Measurements from ENCODE around the gene OS9.
"Not testable (repeated sequence)": the region's sequence is repeated elsewhere in the genome, so short reads cannot be mapped to it uniquely, and the experiment has no call there.

The OS9 gene

GRCh38 chr12:57694459-57695019 lies 607 bp downstream of the OS9 start:
- no peak for DNase-seq (ENCODE audit: low spot score)

GRCh38 chr12:57695770-57696432 lies 2.0 kb downstream of the OS9 start:
- no peak for DNase-seq (ENCODE audit: low spot score)

GRCh38 chr12:57697076-57697475 lies 3.1 kb downstream of the OS9 start:
- DNase-seq (ENCODE audit: low spot score), result no peak

GRCh38 chr12:57698414-57698813 lies 4.5 kb downstream of the OS9 start:
- no peak for DNase-seq (ENCODE audit: low spot score)

GRCh38 chr12:57700317-57700716 lies 6.4 kb downstream of the OS9 start:
- DNase-seq (ENCODE audit: low spot score), result no peak

GRCh38 chr12:57707250-57707649 lies 13.3 kb downstream of the OS9 start:
- no peak for DNase-seq (ENCODE audit: low spot score)

- no peak for DNase-seq (ENCODE audit: low spot score)
Observed at GRCh38 chr12:57708296-57708695, 14.4 kb downstream of the OS9 start.

- DNase-seq (ENCODE audit: low spot score), result no peak
Observed at GRCh38 chr12:57712701-57713100, 18.8 kb downstream of the OS9 start.

- DNase-seq (ENCODE audit: low spot score), result no peak
Observed at GRCh38 chr12:57713209-57713608, 19.3 kb downstream of the OS9 start.

- DNase-seq (ENCODE audit: low spot score), result not testable (repeated sequence)
Observed at GRCh38 chr12:57715036-57715748, 21.3 kb downstream of the OS9 start.

GRCh38 chr12:57715786-57716185 lies 21.9 kb downstream of the OS9 start:
- DNase-seq (ENCODE audit: low spot score), result no peak

- no peak for DNase-seq (ENCODE audit: low spot score)
Observed at GRCh38 chr12:57716305-57716704, 22.4 kb downstream of the OS9 start.

- no peak for DNase-seq (ENCODE audit: low spot score)
Observed at GRCh38 chr12:57717131-57717530, 23.2 kb downstream of the OS9 start.

- no peak for DNase-seq (ENCODE audit: low spot score)
Observed at GRCh38 chr12:57717846-57718640, 24.1 kb downstream of the OS9 start.

- DNase-seq (ENCODE audit: low spot score), result no peak
Observed at GRCh38 chr12:57718641-57719528, 25.0 kb downstream of the OS9 start.

- DNase-seq (ENCODE audit: low spot score), result no peak
Observed at GRCh38 chr12:57719777-57720605, 26.1 kb downstream of the OS9 start.

GRCh38 chr12:57720606-57721595 lies 27.0 kb downstream of the OS9 start:
- no peak for DNase-seq (ENCODE audit: low spot score)

- not testable (repeated sequence) for DNase-seq (ENCODE audit: low spot score)
Observed at GRCh38 chr12:57721846-57722608, 28.1 kb downstream of the OS9 start.
